DMS53 (cell line): ENCODE data around the gene MYOM3.

Experiments
- DNase-seq: peaks from one replicate; lab custom pipeline; 2025; lab: John Stamatoyannopoulos, UW

MYOM3 gene

GRCh38 chr1:24114753-24115152 lies 2.8 kb upstream of the MYOM3 start:
- peak; percentile 42 for DNase-seq

GRCh38 chr1:24113641-24114033 lies 1.7 kb upstream of the MYOM3 start:
- DNase-seq: no peak

- DNase-seq: no peak
Observed at GRCh38 chr1:24111262-24111995, 506 bp downstream of the MYOM3 start.

- DNase-seq: no peak
Observed at GRCh38 chr1:24110642-24111261, 1.2 kb downstream of the MYOM3 start.

GRCh38 chr1:24109686-24110475 lies 2.1 kb downstream of the MYOM3 start:
- DNase-seq: no peak

GRCh38 chr1:24109166-24109483 lies 2.8 kb downstream of the MYOM3 start:
- DNase-seq: no peak

GRCh38 chr1:24108334-24109165 lies 3.4 kb downstream of the MYOM3 start:
- DNase-seq: peak; percentile 21

- DNase-seq: no peak
Observed at GRCh38 chr1:24107462-24108138, 4.3 kb downstream of the MYOM3 start.

GRCh38 chr1:24105368-24106160 lies 6.4 kb downstream of the MYOM3 start:
- no peak for DNase-seq

GRCh38 chr1:24104854-24105253 lies 7.1 kb downstream of the MYOM3 start:
- no peak for DNase-seq

- DNase-seq: no peak
Observed at GRCh38 chr1:24103879-24104278, 8.1 kb downstream of the MYOM3 start.

GRCh38 chr1:24103408-24103807 lies 8.5 kb downstream of the MYOM3 start:
- DNase-seq: no peak

GRCh38 chr1:24102961-24103360 lies 9.0 kb downstream of the MYOM3 start:
- DNase-seq: peak; percentile 21

- DNase-seq: no peak
Observed at GRCh38 chr1:24101796-24102586, 9.9 kb downstream of the MYOM3 start.

GRCh38 chr1:24100945-24101737 lies 10.8 kb downstream of the MYOM3 start:
- no peak for DNase-seq

GRCh38 chr1:24098943-24099638 lies 12.8 kb downstream of the MYOM3 start:
- DNase-seq: no peak

- DNase-seq: no peak
Observed at GRCh38 chr1:24098102-24098501, 13.8 kb downstream of the MYOM3 start.

GRCh38 chr1:24097663-24098062 lies 14.3 kb downstream of the MYOM3 start:
- no peak for DNase-seq

GRCh38 chr1:24096739-24097103 lies 15.2 kb downstream of the MYOM3 start:
- DNase-seq: no peak
